ENCODE data around the gene ST13.
"Not testable (repeated sequence)": the region's sequence is repeated elsewhere in the genome, so short reads cannot be mapped to it uniquely, and the experiment has no call there.

The ST13 gene

GRCh38 chr22:40856513-40857308, at the start of gene ST13, which contains the start of gene XPNPEP3:
Gene ST13 (minus strand): TSS chr22:40856639. CDS start chr22:40856540, 99 bp downstream.
Gene XPNPEP3 (plus strand): TSS chr22:40857148. CDS start chr22:40857182, 34 bp downstream.
- peak; percentile 98 for DNase-seq

- DNase-seq, result no peak
These were observed 47.7 kb upstream of the ST13 start for GRCh38 chr22:40904101-40904500.

GRCh38 chr22:40898850-40899357, 42.5 kb upstream of the ST13 start:
- peak; percentile 52 for DNase-seq

- DNase-seq, result no peak
These were observed 38.0 kb upstream of the ST13 start for GRCh38 chr22:40894417-40894816.

- DNase-seq, result no peak
These were observed 34.4 kb upstream of the ST13 start for GRCh38 chr22:40890881-40891280.

GRCh38 chr22:40889116-40889515, 32.7 kb upstream of the ST13 start:
- no peak for DNase-seq

GRCh38 chr22:40878922-40879321, 22.5 kb upstream of the ST13 start:
- DNase-seq, result no peak

GRCh38 chr22:40877488-40877887, 21.0 kb upstream of the ST13 start:
- DNase-seq, result no peak

- no peak for DNase-seq
These were observed 20.5 kb upstream of the ST13 start for GRCh38 chr22:40876907-40877306.

GRCh38 chr22:40875111-40875510, 18.7 kb upstream of the ST13 start:
- no peak for DNase-seq

GRCh38 chr22:40874016-40874415, 17.6 kb upstream of the ST13 start:
- DNase-seq, result no peak

- not testable (repeated sequence) for DNase-seq
These were observed 11.9 kb upstream of the ST13 start for GRCh38 chr22:40868379-40868778.

- DNase-seq, result no peak
These were observed 10.7 kb upstream of the ST13 start for GRCh38 chr22:40867109-40867508.

GRCh38 chr22:40862537-40862936, 6.1 kb upstream of the ST13 start:
- no peak for DNase-seq

- no peak for DNase-seq
These were observed 5.6 kb upstream of the ST13 start, which contains the start of gene DNAJB7 for GRCh38 chr22:40862013-40862412. Gene DNAJB7 (minus strand): TSS chr22:40862113. CDS start chr22:40861994, 119 bp downstream.

- DNase-seq, result no peak
These were observed 943 bp upstream of the ST13 start for GRCh38 chr22:40857309-40857855.

- DNase-seq, result peak; percentile 2
These were observed 393 bp downstream of the ST13 start for GRCh38 chr22:40855979-40856512.

GRCh38 chr22:40855071-40855978, 1.1 kb downstream of the ST13 start:
- DNase-seq, result no peak

- DNase-seq, result no peak
These were observed 2.5 kb downstream of the ST13 start for GRCh38 chr22:40853961-40854360.

GRCh38 chr22:40853333-40853732, 3.1 kb downstream of the ST13 start:
- DNase-seq, result no peak

GRCh38 chr22:40845816-40846215, 10.6 kb downstream of the ST13 start:
- DNase-seq, result not testable (repeated sequence)

- DNase-seq, result no peak
These were observed 11.5 kb downstream of the ST13 start for GRCh38 chr22:40844951-40845350.

- no peak for DNase-seq
These were observed 18.0 kb downstream of the ST13 start for GRCh38 chr22:40838486-40838885.

Measured in NCI-H1694 (cell line).